SK-N-SH (cell line): ENCODE data around the gene PARP15. TPM values are rescaled to one million over a fixed set of nuclear protein-coding genes. Genes with fewer than 3 reads are reported as not detected.

ENCODE experiments used
- CTCF ChIA-PET: fragments of 300-600, 350-600 bp; formaldehyde crosslinking; extraction: SDS; loops from one replicate; lab custom pipeline; 2021; lab: Yijun Ruan, JAX
- POLR2A ChIA-PET: fragments of 350-600 bp; sonication (Branson Sonifier 250); formaldehyde crosslinking; extraction: SDS; loops from one replicate; lab custom pipeline; 2020; ENCODE audit warnings: antibody characterized with exemption, inconsistent platforms; lab: Yijun Ruan, JAX
- DNase-seq: peaks from one replicate; pipeline ENCODE4 v3.0.0; 2012
- H2AFZ ChIP-seq: fragments of 200-600 bp; sonication (generic); 2 replicates; pipeline ENCODE4 v1.8.1; 2016; ENCODE audit warnings: antibody characterized with exemption, mild to moderate bottlenecking, low read depth
- H3F3A ChIP-seq: fragments of 200-600 bp; sonication (generic); replicated peaks from 2 replicates; pipeline ENCODE3; 2016; ENCODE audit warnings: antibody characterized with exemption, mild to moderate bottlenecking; ENCODE audit not compliant: insufficient read depth
- H3K27ac ChIP-seq, 2 experiments: fragments of 200-500 bp in 1 of 2; fragments of 200-600 bp in 1 of 2; sonication (Bioruptor generic) in 1 of 2; sonication (generic), shearing (Covaris generic) in 1 of 2; 2 replicates each; pipeline versions ENCODE4 v1.5.1 to v1.6.1; 2014 to 2016; ENCODE audit warnings: low read depth in 2 of 2, inconsistent platforms in 1 of 2, low read length in 1 of 2, mild to moderate bottlenecking in 1 of 2, mixed read lengths in 1 of 2
- H3K27me3 ChIP-seq: fragments of 200-600 bp; sonication (generic), shearing (Covaris generic); 2 replicates; pipeline ENCODE4 v1.6.1; 2016; ENCODE audit warnings: mixed run types; ENCODE audit not compliant: insufficient read depth
- H3K36me3 ChIP-seq, 2 experiments: fragments of 200-500 bp in 1 of 2; fragments of 200-600 bp in 1 of 2; sonication (Bioruptor generic) in 1 of 2; sonication (generic) in 1 of 2; replicated peaks in 1 of 2; 2 replicates each; pipeline versions ENCODE3 to v1.5.1; 2014 to 2016; ENCODE audit warnings: low read length in 1 of 2, mild to moderate bottlenecking in 1 of 2; ENCODE audit not compliant: insufficient read depth in 2 of 2, control insufficient read depth in 1 of 2
- H3K4me1 ChIP-seq, 2 experiments: fragments of 200-500 bp in 1 of 2; fragments of 200-600 bp in 1 of 2; sonication (Bioruptor generic) in 1 of 2; sonication (generic), shearing (Covaris generic) in 1 of 2; 2 replicates each; pipeline versions ENCODE4 v1.5.1 to v1.6.1; 2014 to 2016; ENCODE audit warnings: low read depth in 1 of 2, low read length in 1 of 2, mixed run types in 1 of 2; ENCODE audit not compliant: insufficient read depth in 2 of 2, control insufficient read depth in 1 of 2
- H3K4me2 ChIP-seq: fragments of 200-600 bp; sonication (generic), shearing (Covaris generic); 2 replicates; pipeline ENCODE4 v1.6.1; 2017; ENCODE audit warnings: mixed run types
- H3K4me3 ChIP-seq, 2 experiments: fragments of 200-500 bp in 1 of 2; fragments of 200-600 bp in 1 of 2; sonication (Bioruptor generic) in 1 of 2; sonication (generic), shearing (Covaris generic) in 1 of 2; 2 replicates each; pipeline versions ENCODE4 v1.5.1 to v1.8.1; 2014 to 2016; ENCODE audit warnings: low read depth in 2 of 2, inconsistent platforms in 1 of 2, low read length in 1 of 2, mild to moderate bottlenecking in 1 of 2, mixed read lengths in 1 of 2, moderate library complexity in 1 of 2
- H3K79me2 ChIP-seq: fragments of 200-600 bp; sonication (generic); 2 replicates; pipeline ENCODE4 v1.8.1; 2017; ENCODE audit warnings: mild to moderate bottlenecking; ENCODE audit not compliant: insufficient read depth
- H3K9ac ChIP-seq: fragments of 200-600 bp; sonication (generic); 2 replicates; pipeline ENCODE4 v1.6.1; 2017; ENCODE audit warnings: mixed run types
- H3K9me2 ChIP-seq: fragments of 200-600 bp; sonication (generic); 2 replicates; pipeline ENCODE4 v1.6.1; 2017; ENCODE audit warnings: mixed run types
- H3K9me3 ChIP-seq: fragments of 200-600 bp; sonication (generic); 2 replicates; pipeline ENCODE4 v1.6.1; 2017; ENCODE audit warnings: mixed run types, mild to moderate bottlenecking, moderate library complexity
- H4K20me1 ChIP-seq: fragments of 200-600 bp; sonication (generic); 2 replicates; pipeline ENCODE4 v1.6.1; 2017; ENCODE audit warnings: mild to moderate bottlenecking, mixed run types; ENCODE audit not compliant: insufficient read depth
- CHD2 ChIP-seq: fragments of 150-350 bp; IDR thresholded peaks from 2 replicates; pipeline ENCODE4 v1.6.1; 2018; ENCODE audit warnings: low read length; ENCODE audit not compliant: partially characterized antibody
- ELF1 ChIP-seq: IDR thresholded peaks from 2 replicates; pipeline ENCODE4 v1.4.0; 2012
- EP300 ChIP-seq, 2 experiments: IDR thresholded peaks; 2 replicates each; pipeline versions ENCODE4 v1.4.0 to v1.6.1; 2012; ENCODE audit warnings: borderline replicate concordance in 1 of 2, low read depth in 1 of 2, low read length in 1 of 2
- EZH2phosphoT487 ChIP-seq: fragments of 200-600 bp; sonication (generic); IDR thresholded peaks from 2 replicates; pipeline ENCODE4 v1.6.1; 2017; ENCODE audit warnings: low read depth, mixed run types, mild to moderate bottlenecking, antibody characterized with exemption, moderate library complexity, borderline replicate concordance
- FOXJ3 ChIP-seq: sonication (generic); formaldehyde crosslinking; IDR thresholded peaks from 2 replicates; pipeline ENCODE4 v1.5.1; 2020; ENCODE audit warnings: mild to moderate bottlenecking, missing genetic modification reagents
- MXI1 ChIP-seq: IDR thresholded peaks from 2 replicates; pipeline ENCODE4 v1.6.1; 2012; ENCODE audit warnings: mild to moderate bottlenecking, low read depth, low read length, improper control_type of control experiment
- NFIC ChIP-seq: IDR thresholded peaks from 2 replicates; pipeline ENCODE4 v1.4.0; 2012; ENCODE audit warnings: borderline replicate concordance
- NRF1 ChIP-seq: IDR thresholded peaks from 2 replicates; pipeline ENCODE4 v1.6.1; 2012; ENCODE audit warnings: low read depth, mild to moderate bottlenecking, low read length
- RCOR1 ChIP-seq: fragments of 150-350 bp; IDR thresholded peaks from 2 replicates; pipeline ENCODE4 v1.6.1; 2017; ENCODE audit warnings: antibody characterized with exemption, low read length
- RFX5 ChIP-seq: IDR thresholded peaks from 2 replicates; pipeline ENCODE4 v1.6.1; 2012; ENCODE audit warnings: mild to moderate bottlenecking, improper control_type of control experiment, low read length
- RXRA ChIP-seq: IDR thresholded peaks from 2 replicates; pipeline ENCODE4 v1.4.0; 2012; ENCODE audit warnings: low read depth, mild to moderate bottlenecking, borderline replicate concordance
- SIN3A ChIP-seq: IDR thresholded peaks from 2 replicates; pipeline ENCODE4 v1.6.1; 2012; ENCODE audit warnings: low read depth, mild to moderate bottlenecking, low read length, moderate library complexity, borderline replicate concordance
- SMC3 ChIP-seq: IDR thresholded peaks from 2 replicates; pipeline ENCODE4 v1.6.1; 2012; ENCODE audit warnings: low read depth, low read length, improper control_type of control experiment
- TCF12 ChIP-seq: IDR thresholded peaks from 2 replicates; pipeline ENCODE4 v1.4.0; 2012
- TEAD4 ChIP-seq: IDR thresholded peaks from 2 replicates; pipeline ENCODE4 v1.4.0; 2012; ENCODE audit warnings: mild to moderate bottlenecking, borderline replicate concordance; ENCODE audit not compliant: insufficient read depth
- YY1 ChIP-seq: IDR thresholded peaks from 2 replicates; pipeline ENCODE4 v1.4.0; 2012; ENCODE audit warnings: low read depth, mild to moderate bottlenecking
- WGBS: methylation state at CpG from one replicate; pipeline ENCODE4 v1.1.6; 2017; ENCODE audit warnings: low lambda C conversion rate; 5-methylcytosine and 5-hydroxymethylcytosine counted together
- polyA plus RNA-seq, 3 experiments: library from polyadenylated mRNA; depleted of rRNA; stranded (reverse); fragments of >200 nt; gene quantifications; 2 replicates each; pipeline ENCODE4 v1.2.3, GENCODE V29; 2012
- TF ChIP-seq, protein P1 (sequence below): fragments of 150-350 bp; IDR thresholded peaks from 2 replicates; pipeline ENCODE4 v1.6.1; 2016; ENCODE audit warnings: mild to moderate bottlenecking, low read depth, low read length
- TF ChIP-seq, protein P2 (sequence below): fragments of 200-600 bp; sonication (generic); IDR thresholded peaks from 2 replicates; pipeline ENCODE4 v1.6.1; 2017; ENCODE audit warnings: antibody characterized with exemption, mild to moderate bottlenecking, moderate library complexity
- TF ChIP-seq, protein P3 (sequence below): IDR thresholded peaks from 2 replicates; pipeline ENCODE4 v1.4.0; 2012; ENCODE audit warnings: low read depth

PARP15 gene
- polyA plus RNA-seq, 1 of the 3 experiments (the other 2 are of a cell fraction): not detected

DNA sequence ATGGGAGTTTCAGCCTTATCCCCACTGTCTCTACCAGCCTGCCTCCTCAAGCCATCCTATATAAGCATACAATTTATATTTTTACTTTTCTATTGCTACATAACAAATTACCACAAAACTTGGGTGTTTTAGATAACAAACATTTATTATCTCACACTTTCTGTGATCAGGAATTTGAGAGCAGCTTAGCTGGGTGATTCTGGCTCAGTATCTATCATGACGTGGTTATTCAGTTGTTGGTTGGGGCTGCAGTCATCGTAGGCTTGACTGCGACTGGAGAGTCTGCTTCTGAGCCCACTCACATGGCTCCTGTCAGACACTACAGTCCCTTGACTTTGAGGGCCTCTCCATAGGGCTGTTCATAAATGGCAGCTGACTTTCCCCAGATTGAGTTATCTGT is 20.7 kb downstream of the PARP15 start:
- H3K36me3 ChIP-seq: no peaks in the 10 kb centered on the region
- H3K4me2 ChIP-seq: no peak overlapping the region
- CTCF ChIA-PET: interaction anchor here (1.0 kb wide), 1 partner anchor 81 kb away, joined by 4 read pairs; no protein-coding TSS in a partner anchor
- H3K9me2 ChIP-seq: no peaks in the 10 kb centered on the region
- no peaks in the 10 kb centered on the region for H3K9me3 ChIP-seq
- H2AFZ ChIP-seq: no peak overlapping the region
- 72% methylated on average over 3 of the region's 3 CpGs for WGBS
- H3K27me3 ChIP-seq: no peaks in the 10 kb centered on the region
- no peaks in the 10 kb centered on the region for H3K4me1 ChIP-seq
- no peaks in the 10 kb centered on the region for H3F3A ChIP-seq
- H4K20me1 ChIP-seq: no peaks in the 10 kb centered on the region
- POLR2A ChIA-PET: no interaction called here
- TF ChIP-seq RXRA (no peak), FOXJ3 (no peak), TCF12 (no peak), RCOR1 (no peak), YY1 (no peak)
- no peak overlapping the region for H3K27ac ChIP-seq
- no peak overlapping the region for H3K4me3 ChIP-seq
- no peak overlapping the region for H3K9ac ChIP-seq
- no peak for DNase-seq
- H3K79me2 ChIP-seq: no peaks in the 10 kb centered on the region

DNA sequence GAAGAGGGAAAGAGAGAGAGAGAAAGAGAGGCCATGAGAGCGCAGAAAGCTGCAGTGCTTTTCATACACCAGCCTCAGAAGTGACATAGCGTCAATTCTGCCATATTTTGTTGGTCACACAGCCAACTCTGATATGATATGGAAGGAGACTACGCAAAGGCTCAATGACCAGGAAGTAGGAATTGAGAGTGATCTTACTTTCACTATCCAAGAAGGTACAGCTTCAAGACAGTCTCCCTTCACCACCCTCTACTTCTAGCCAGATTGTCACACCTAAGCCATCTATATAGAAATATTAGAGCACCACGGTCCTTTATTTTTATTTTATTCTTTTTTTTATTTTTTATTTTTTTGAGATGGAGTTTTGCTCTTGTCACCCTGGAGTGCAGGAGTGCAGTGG is 21.1 kb downstream of the PARP15 start:
- TF ChIP-seq TEAD4: no peak
- no peak for TF ChIP-seq SIN3A
- no peak for TF ChIP-seq NFIC
- TF ChIP-seq, protein P1, sequence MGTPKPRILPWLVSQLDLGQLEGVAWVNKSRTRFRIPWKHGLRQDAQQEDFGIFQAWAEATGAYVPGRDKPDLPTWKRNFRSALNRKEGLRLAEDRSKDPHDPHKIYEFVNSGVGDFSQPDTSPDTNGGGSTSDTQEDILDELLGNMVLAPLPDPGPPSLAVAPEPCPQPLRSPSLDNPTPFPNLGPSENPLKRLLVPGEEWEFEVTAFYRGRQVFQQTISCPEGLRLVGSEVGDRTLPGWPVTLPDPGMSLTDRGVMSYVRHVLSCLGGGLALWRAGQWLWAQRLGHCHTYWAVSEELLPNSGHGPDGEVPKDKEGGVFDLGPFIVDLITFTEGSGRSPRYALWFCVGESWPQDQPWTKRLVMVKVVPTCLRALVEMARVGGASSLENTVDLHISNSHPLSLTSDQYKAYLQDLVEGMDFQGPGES: no peak
- no peak for TF ChIP-seq YY1
- TF ChIP-seq NRF1: no peak
- TF ChIP-seq RXRA: no peak
- TF ChIP-seq SMC3: no peak
- no peak for TF ChIP-seq EP300 (IDR thresholded peaks at IDR 0.05; ENCODE audit: borderline replicate concordance in 1 of 2, low read depth in 1 of 2, low read length in 1 of 2)
- TF ChIP-seq, protein P2, sequence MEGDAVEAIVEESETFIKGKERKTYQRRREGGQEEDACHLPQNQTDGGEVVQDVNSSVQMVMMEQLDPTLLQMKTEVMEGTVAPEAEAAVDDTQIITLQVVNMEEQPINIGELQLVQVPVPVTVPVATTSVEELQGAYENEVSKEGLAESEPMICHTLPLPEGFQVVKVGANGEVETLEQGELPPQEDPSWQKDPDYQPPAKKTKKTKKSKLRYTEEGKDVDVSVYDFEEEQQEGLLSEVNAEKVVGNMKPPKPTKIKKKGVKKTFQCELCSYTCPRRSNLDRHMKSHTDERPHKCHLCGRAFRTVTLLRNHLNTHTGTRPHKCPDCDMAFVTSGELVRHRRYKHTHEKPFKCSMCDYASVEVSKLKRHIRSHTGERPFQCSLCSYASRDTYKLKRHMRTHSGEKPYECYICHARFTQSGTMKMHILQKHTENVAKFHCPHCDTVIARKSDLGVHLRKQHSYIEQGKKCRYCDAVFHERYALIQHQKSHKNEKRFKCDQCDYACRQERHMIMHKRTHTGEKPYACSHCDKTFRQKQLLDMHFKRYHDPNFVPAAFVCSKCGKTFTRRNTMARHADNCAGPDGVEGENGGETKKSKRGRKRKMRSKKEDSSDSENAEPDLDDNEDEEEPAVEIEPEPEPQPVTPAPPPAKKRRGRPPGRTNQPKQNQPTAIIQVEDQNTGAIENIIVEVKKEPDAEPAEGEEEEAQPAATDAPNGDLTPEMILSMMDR: no peak
- TF ChIP-seq, protein P3, sequence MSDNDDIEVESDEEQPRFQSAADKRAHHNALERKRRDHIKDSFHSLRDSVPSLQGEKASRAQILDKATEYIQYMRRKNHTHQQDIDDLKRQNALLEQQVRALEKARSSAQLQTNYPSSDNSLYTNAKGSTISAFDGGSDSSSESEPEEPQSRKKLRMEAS: no peak
- no peak for TF ChIP-seq MXI1
- no peak for TF ChIP-seq RFX5
- TF ChIP-seq EZH2phosphoT487: no peak
- no peak for TF ChIP-seq ELF1
- no peak for TF ChIP-seq FOXJ3
- no peak for TF ChIP-seq CHD2
- no peak for TF ChIP-seq RCOR1
- TF ChIP-seq TCF12: no peak
- TF ChIP-seq, all 33 proteins: peak for 0
- Histone ChIP-seq H3K36me3 (no peaks in the 10 kb centered on the region), H3K9me2 (no peaks in the 10 kb centered on the region), H3K9me3 (no peaks in the 10 kb centered on the region), H3K27me3 (no peaks in the 10 kb centered on the region), H3F3A (no peaks in the 10 kb centered on the region), H3K27ac (no peak overlapping the region), H3K9ac (no peak overlapping the region), H3K4me1 (no peaks in the 10 kb centered on the region), H3K4me3 (no peak overlapping the region), H4K20me1 (no peaks in the 10 kb centered on the region), H3K4me2 (no peak overlapping the region), H3K79me2 (no peaks in the 10 kb centered on the region), H2AFZ (no peak overlapping the region)
- DNase-seq: no peak
- 72% methylated on average over 4 of the region's 4 CpGs for WGBS
- POLR2A ChIA-PET: no interaction called here
- CTCF ChIA-PET: interaction anchor here (1.0 kb wide), 1 partner anchor 81 kb away, joined by 4 read pairs; no protein-coding TSS in a partner anchor
